ENCODE measurements around the gene MTCP1. TPM values are rescaled to one million over a fixed set of nuclear protein-coding genes. Genes with fewer than 3 reads are reported as not detected.

MTCP1 gene
- polyA plus RNA-seq, 1 donor from 2014 or later, result 1.1 TPM

DNA sequence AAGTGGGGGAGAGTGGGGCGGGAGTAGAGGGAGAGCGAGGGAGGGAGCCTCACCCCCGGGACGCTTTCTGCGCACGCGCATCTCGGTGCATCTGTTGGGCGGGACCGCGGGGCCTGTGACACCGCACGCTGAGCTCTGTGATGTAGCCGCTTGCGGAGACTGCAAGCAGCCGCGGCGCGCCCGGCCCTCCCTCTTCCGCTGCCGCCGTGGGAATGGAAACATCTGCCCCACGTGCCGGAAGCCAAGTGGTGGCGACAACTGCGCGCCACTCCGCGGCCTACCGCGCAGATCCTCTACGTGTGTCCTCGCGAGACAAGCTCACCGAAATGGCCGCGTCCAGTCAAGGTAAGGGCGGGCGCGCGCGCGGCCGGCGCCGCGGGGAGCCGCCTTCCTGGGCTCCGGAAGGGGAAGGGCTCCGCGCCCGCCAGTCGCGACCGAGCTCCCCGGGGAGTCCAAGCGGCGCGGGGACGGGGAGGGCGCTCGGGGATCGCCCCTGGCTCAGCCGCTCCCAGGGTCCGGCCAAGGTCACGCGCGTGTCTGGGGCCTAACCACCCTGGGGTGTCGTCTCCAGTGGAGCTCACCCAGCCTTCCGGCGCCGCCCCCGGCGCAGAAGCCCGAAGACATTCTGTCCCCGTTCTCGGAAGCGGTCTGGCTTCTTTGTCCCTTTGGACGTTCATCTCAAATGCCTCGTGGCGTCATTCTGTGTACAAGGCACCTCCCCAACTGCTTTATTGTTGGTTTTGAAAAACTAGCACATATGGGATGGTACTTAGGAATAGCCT, 44.0 kb downstream of the MTCP1 start, which contains the start of gene FUNDC2:
Gene FUNDC2, plus strand, starts transcription at position 118 of the 782 bp plus-strand sequence. Its CDS starts 95 bp downstream, at position 213.
- no peaks in the 10 kb centered on the region for H4K20me1 ChIP-seq (ENCODE audit: insufficient read depth)
- H3K9ac ChIP-seq (ENCODE audit: low read length), result peak within 1 kb of the TSS; percentile 83
- H3K36me3 ChIP-seq (ENCODE audit: insufficient read depth, low read length), result no peaks in the 10 kb centered on the region
- H2AFZ ChIP-seq (ENCODE audit: low read depth, low read length), result peak within 1 kb of the TSS; percentile 40
- no peaks in the 10 kb centered on the region for H3K27me3 ChIP-seq (ENCODE audit: insufficient read depth, low read depth, low read length)
- H3K27ac ChIP-seq (ENCODE audit: low read length), result peak within 1 kb of the TSS; percentile 88
- H3K9me3 ChIP-seq (ENCODE audit: low read length), result no peaks in the 10 kb centered on the region
- H3K4me2 ChIP-seq (ENCODE audit: low read length), result peak within 1 kb of the TSS; percentile 55
- no peaks in the 10 kb centered on the region for H3K9me2 ChIP-seq (ENCODE audit: insufficient read depth, low read length)
- H3K79me2 ChIP-seq (replicated peaks; ENCODE audit: insufficient read depth, low read length), result peaks cover 21% of the 10 kb centered on the region
- H3K4me3 ChIP-seq (ENCODE audit: low read length), result peak within 1 kb of the TSS; percentile 81
- H3F3A ChIP-seq (ENCODE audit: insufficient read depth, low read length, poor library complexity, severe bottlenecking), result no peaks in the 10 kb centered on the region
- TF ChIP-seq, protein P1, sequence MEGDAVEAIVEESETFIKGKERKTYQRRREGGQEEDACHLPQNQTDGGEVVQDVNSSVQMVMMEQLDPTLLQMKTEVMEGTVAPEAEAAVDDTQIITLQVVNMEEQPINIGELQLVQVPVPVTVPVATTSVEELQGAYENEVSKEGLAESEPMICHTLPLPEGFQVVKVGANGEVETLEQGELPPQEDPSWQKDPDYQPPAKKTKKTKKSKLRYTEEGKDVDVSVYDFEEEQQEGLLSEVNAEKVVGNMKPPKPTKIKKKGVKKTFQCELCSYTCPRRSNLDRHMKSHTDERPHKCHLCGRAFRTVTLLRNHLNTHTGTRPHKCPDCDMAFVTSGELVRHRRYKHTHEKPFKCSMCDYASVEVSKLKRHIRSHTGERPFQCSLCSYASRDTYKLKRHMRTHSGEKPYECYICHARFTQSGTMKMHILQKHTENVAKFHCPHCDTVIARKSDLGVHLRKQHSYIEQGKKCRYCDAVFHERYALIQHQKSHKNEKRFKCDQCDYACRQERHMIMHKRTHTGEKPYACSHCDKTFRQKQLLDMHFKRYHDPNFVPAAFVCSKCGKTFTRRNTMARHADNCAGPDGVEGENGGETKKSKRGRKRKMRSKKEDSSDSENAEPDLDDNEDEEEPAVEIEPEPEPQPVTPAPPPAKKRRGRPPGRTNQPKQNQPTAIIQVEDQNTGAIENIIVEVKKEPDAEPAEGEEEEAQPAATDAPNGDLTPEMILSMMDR (IDR thresholded peaks at IDR 0.05; ENCODE audit: poor library complexity, severe bottlenecking), result no peak
- TF ChIP-seq, protein P2, sequence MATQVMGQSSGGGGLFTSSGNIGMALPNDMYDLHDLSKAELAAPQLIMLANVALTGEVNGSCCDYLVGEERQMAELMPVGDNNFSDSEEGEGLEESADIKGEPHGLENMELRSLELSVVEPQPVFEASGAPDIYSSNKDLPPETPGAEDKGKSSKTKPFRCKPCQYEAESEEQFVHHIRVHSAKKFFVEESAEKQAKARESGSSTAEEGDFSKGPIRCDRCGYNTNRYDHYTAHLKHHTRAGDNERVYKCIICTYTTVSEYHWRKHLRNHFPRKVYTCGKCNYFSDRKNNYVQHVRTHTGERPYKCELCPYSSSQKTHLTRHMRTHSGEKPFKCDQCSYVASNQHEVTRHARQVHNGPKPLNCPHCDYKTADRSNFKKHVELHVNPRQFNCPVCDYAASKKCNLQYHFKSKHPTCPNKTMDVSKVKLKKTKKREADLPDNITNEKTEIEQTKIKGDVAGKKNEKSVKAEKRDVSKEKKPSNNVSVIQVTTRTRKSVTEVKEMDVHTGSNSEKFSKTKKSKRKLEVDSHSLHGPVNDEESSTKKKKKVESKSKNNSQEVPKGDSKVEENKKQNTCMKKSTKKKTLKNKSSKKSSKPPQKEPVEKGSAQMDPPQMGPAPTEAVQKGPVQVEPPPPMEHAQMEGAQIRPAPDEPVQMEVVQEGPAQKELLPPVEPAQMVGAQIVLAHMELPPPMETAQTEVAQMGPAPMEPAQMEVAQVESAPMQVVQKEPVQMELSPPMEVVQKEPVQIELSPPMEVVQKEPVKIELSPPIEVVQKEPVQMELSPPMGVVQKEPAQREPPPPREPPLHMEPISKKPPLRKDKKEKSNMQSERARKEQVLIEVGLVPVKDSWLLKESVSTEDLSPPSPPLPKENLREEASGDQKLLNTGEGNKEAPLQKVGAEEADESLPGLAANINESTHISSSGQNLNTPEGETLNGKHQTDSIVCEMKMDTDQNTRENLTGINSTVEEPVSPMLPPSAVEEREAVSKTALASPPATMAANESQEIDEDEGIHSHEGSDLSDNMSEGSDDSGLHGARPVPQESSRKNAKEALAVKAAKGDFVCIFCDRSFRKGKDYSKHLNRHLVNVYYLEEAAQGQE (IDR thresholded peaks at IDR 0.05; ENCODE audit: borderline replicate concordance), result peak; percentile 18
- no peak for TF ChIP-seq EZH2 (IDR thresholded peaks at IDR 0.05; ENCODE audit: borderline replicate concordance, insufficient read depth, low read length, poor library complexity, severe bottlenecking)
- no peak for TF ChIP-seq RAD21 (conservative IDR thresholded peaks at IDR 0.05)
- peak; percentile 81 for TF ChIP-seq MXI1 (conservative IDR thresholded peaks at IDR 0.05; ENCODE audit: poor library complexity, severe bottlenecking)
- TF ChIP-seq TAF1 (IDR thresholded peaks at IDR 0.05; ENCODE audit: low read depth), result peak; percentile 69
- peak; percentile 62 for TF ChIP-seq POLR2AphosphoS5 (IDR thresholded peaks at IDR 0.05)
- TF ChIP-seq EP300 (conservative IDR thresholded peaks at IDR 0.05; ENCODE audit: poor library complexity, severe bottlenecking), result peak; percentile 55

DNA sequence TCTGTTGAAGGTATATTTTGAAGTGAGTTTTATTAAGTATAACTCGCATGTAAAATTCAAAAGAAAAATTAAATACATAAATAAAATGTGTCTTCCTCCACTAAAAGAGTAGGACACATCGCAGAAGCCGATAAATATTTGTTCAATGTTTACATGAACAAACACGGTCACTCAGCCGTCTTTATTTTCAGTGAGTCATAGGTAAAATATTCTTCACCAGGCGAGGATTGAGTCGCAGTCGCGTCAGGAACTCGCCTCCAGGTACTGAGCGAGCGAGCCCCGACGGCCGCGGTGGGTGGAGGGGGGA, 44.6 kb downstream of the MTCP1 start:
- Histone ChIP-seq H3K27me3 (ENCODE audit: insufficient read depth, low read depth, low read length) (no peaks in the 10 kb centered on the region), H3K9ac (ENCODE audit: low read length) (peak overlapping the region; percentile 83), H3K4me2 (ENCODE audit: low read length) (no peak overlapping the region), H3K9me3 (ENCODE audit: low read length) (no peaks in the 10 kb centered on the region), H4K20me1 (ENCODE audit: insufficient read depth) (no peaks in the 10 kb centered on the region), H2AFZ (ENCODE audit: low read depth, low read length) (no peak overlapping the region), H3K4me3 (ENCODE audit: low read length) (peak overlapping the region; percentile 81), H3F3A (ENCODE audit: insufficient read depth, low read length, poor library complexity, severe bottlenecking) (no peaks in the 10 kb centered on the region), H3K27ac (ENCODE audit: low read length) (peak overlapping the region; percentile 79), H3K79me2 (replicated peaks; ENCODE audit: insufficient read depth, low read length) (peaks cover 21% of the 10 kb centered on the region), H3K9me2 (ENCODE audit: insufficient read depth, low read length) (no peaks in the 10 kb centered on the region), H3K36me3 (ENCODE audit: insufficient read depth, low read length) (no peaks in the 10 kb centered on the region)
- TF ChIP-seq POLR2AphosphoS5 (IDR thresholded peaks at IDR 0.05), result no peak
- no peak for TF ChIP-seq EP300 (conservative IDR thresholded peaks at IDR 0.05; ENCODE audit: poor library complexity, severe bottlenecking)
- TF ChIP-seq, protein P1 (IDR thresholded peaks at IDR 0.05; ENCODE audit: poor library complexity, severe bottlenecking), result no peak
- TF ChIP-seq RAD21 (conservative IDR thresholded peaks at IDR 0.05), result no peak
- no peak for TF ChIP-seq MXI1 (conservative IDR thresholded peaks at IDR 0.05; ENCODE audit: poor library complexity, severe bottlenecking)
- TF ChIP-seq EZH2 (IDR thresholded peaks at IDR 0.05; ENCODE audit: borderline replicate concordance, insufficient read depth, low read length, poor library complexity, severe bottlenecking), result no peak

All from neural cell (in vitro differentiated cells).